ENCODE measurements around the gene TMEM266. TPM values are rescaled to one million over a fixed set of nuclear protein-coding genes. Genes with fewer than 3 reads are reported as not detected.
"Not testable (repeated sequence)": the region's sequence is repeated elsewhere in the genome, so short reads cannot be mapped to it uniquely, and the experiment has no call there.

The TMEM266 gene
- total RNA-seq, 1 donor from 2014 or later = 0.16 TPM

- intact Hi-C loops (cut with micrococcal nuclease) = no loop called here
- no peak for TF ChIP-seq CTCF (IDR thresholded peaks at IDR 0.05)
- no peaks in the 10 kb centered on the region for H3K36me3 Mint-ChIP-seq (ENCODE audit: low read depth)
- CTCF ChIA-PET = no interaction called here
- H3K4me1 Mint-ChIP-seq = no peaks in the 10 kb centered on the region
- DNase-seq (no peak), ATAC-seq (ENCODE audit: low read depth) (no peak)
- peaks cover 7% of the 10 kb centered on the region for H3K9me3 Mint-ChIP-seq
- no peak overlapping the region for H3K27ac Mint-ChIP-seq
- POLR2A ChIA-PET = no interaction called here
- H3K27me3 Mint-ChIP-seq = no peaks in the 10 kb centered on the region
- H3K4me3 Mint-ChIP-seq = no peak overlapping the region
Observed at GRCh38 chr15:76032046-76032445, 27.7 kb upstream of the TMEM266 start.

- TF ChIP-seq CTCF (IDR thresholded peaks at IDR 0.05) = no peak
- H3K4me1 Mint-ChIP-seq = no peaks in the 10 kb centered on the region
- H3K9me3 Mint-ChIP-seq = peaks cover 5% of the 10 kb centered on the region
- intact Hi-C loops (cut with micrococcal nuclease) = no loop called here
- H3K4me3 Mint-ChIP-seq = no peak overlapping the region
- ChIA-PET CTCF (no interaction called here), POLR2A (no interaction called here)
- H3K36me3 Mint-ChIP-seq (ENCODE audit: low read depth) = no peaks in the 10 kb centered on the region
- DNase-seq (no peak), ATAC-seq (ENCODE audit: low read depth) (no peak)
- no peak overlapping the region for H3K27ac Mint-ChIP-seq
- no peaks in the 10 kb centered on the region for H3K27me3 Mint-ChIP-seq
Observed at GRCh38 chr15:76033438-76033837, 26.3 kb upstream of the TMEM266 start.

GRCh38 chr15:76034111-76034510, 25.7 kb upstream of the TMEM266 start:
- peaks cover 8% of the 10 kb centered on the region for H3K9me3 Mint-ChIP-seq
- intact Hi-C loops (cut with micrococcal nuclease) = no loop called here
- CTCF ChIA-PET = no interaction called here
- no peak overlapping the region for H3K4me3 Mint-ChIP-seq
- no peak overlapping the region for H3K27ac Mint-ChIP-seq
- H3K4me1 Mint-ChIP-seq = no peaks in the 10 kb centered on the region
- no peak for TF ChIP-seq CTCF (IDR thresholded peaks at IDR 0.05)
- no peak for DNase-seq
- H3K27me3 Mint-ChIP-seq = no peaks in the 10 kb centered on the region
- ATAC-seq (ENCODE audit: low read depth) = no peak
- POLR2A ChIA-PET = no interaction called here
- no peaks in the 10 kb centered on the region for H3K36me3 Mint-ChIP-seq (ENCODE audit: low read depth)

DNA sequence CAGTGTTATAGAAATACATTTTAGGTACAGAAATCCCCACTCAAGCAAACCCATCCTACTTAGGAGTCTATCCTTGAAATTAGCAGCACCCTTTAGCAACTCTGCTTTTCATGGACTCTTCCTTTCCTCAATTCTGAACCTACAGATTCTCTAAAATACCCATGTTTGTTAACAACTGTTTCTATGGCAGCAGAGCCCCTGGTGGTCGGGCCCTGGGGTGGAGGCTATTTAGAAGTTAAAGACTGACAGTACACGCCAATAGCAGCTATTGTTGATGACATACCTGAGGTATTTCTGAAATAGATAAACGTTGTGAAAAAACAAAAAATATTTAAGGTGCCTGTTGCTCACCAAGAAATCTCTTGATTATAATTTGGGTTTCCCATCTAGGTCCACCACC, 24.2 kb upstream of the TMEM266 start:
- Mint-ChIP-seq H3K9me3 (peaks cover 7% of the 10 kb centered on the region), H3K27me3 (peaks cover 5% of the 10 kb centered on the region), H3K4me1 (no peaks in the 10 kb centered on the region), H3K4me3 (no peak overlapping the region), H3K27ac (no peak overlapping the region), H3K36me3 (ENCODE audit: low read depth) (no peaks in the 10 kb centered on the region)
- TF ChIP-seq CTCF (IDR thresholded peaks at IDR 0.05) = no peak
- no peak for ATAC-seq (ENCODE audit: low read depth)
- intact Hi-C loops (cut with micrococcal nuclease) = no loop called here
- no peak for DNase-seq
- ChIA-PET POLR2A (no interaction called here), CTCF (no interaction called here)

DNA sequence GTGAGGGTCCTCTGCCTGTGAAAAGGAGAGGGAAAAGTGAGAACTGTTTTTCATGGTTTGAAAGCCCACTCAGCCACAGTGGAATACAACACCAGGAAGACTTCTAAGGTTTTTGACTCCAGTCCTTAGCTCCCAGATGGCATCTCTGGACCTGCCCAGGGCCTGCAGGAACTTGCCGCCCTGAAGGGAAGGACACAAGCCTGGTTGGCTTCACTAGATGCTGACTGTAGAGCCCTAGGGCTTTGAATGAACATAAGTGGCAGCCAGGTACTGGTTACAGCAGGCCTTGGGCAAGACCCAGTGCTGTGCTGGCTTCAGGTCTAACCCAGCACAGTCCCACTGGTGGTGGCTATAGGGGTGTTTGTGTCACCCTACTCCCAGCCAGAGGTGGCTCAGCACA, 21.3 kb upstream of the TMEM266 start:
- no peak for TF ChIP-seq CTCF (IDR thresholded peaks at IDR 0.05)
- no peak overlapping the region for H3K4me3 Mint-ChIP-seq
- no peak overlapping the region for H3K27ac Mint-ChIP-seq
- ATAC-seq (ENCODE audit: low read depth) (no peak), DNase-seq (no peak)
- peaks cover 14% of the 10 kb centered on the region for H3K27me3 Mint-ChIP-seq
- POLR2A ChIA-PET = no interaction called here
- peaks cover 3% of the 10 kb centered on the region for H3K36me3 Mint-ChIP-seq (ENCODE audit: low read depth)
- H3K9me3 Mint-ChIP-seq = peaks cover 28% of the 10 kb centered on the region
- intact Hi-C loops (cut with micrococcal nuclease) = no loop called here
- CTCF ChIA-PET = no interaction called here
- H3K4me1 Mint-ChIP-seq = no peaks in the 10 kb centered on the region

GRCh38 chr15:76054201-76054600, 5.6 kb upstream of the TMEM266 start:
- H3K27ac Mint-ChIP-seq; H3K36me3 Mint-ChIP-seq (ENCODE audit: low read depth); CTCF ChIA-PET; H3K4me3 Mint-ChIP-seq; ATAC-seq (ENCODE audit: low read depth); POLR2A ChIA-PET; H3K9me3 Mint-ChIP-seq; DNase-seq; H3K27me3 Mint-ChIP-seq: not testable (repeated sequence)
- intact Hi-C loops (cut with micrococcal nuclease) = loop anchor here (10.0 kb wide), 1 partner anchor 319 kb away; no protein-coding TSS in a partner anchor
- peaks cover 29% of the 10 kb centered on the region for H3K4me1 Mint-ChIP-seq

Measured in activated B cell treated with CpG ODN at 0.5 μM for 24 hours (primary cell).